Lower lobe of right lung (tissue), 2 donors: ENCODE data around the gene CYYR1. TPM values are rescaled to one million over a fixed set of nuclear protein-coding genes. Genes with fewer than 3 reads are reported as not detected.

Experiments
- ATAC-seq, 2 donors: fragments of 200-7000 bp; cut with Tn5 transposase; one replicate each; pipeline ENCODE4 v1.9.1; 2020 to 2022; ENCODE audit warnings: mild to moderate bottlenecking in 2 of 2, moderate library complexity in 2 of 2
- DNase-seq: peaks from one replicate; pipeline ENCODE4 v3.0.0-alpha.2; 2020
- H3K27ac ChIP-seq: fragments of 200-600 bp; one replicate; pipeline ENCODE4 v1.8.0; 2022
- H3K27me3 ChIP-seq: fragments of 200-600 bp; one replicate; pipeline ENCODE4 v1.8.0; 2022; ENCODE audit warnings: low read depth
- H3K36me3 ChIP-seq: fragments of 200-600 bp; one replicate; pipeline ENCODE4 v1.8.0; 2022; ENCODE audit warnings: mild to moderate bottlenecking
- H3K4me1 ChIP-seq: fragments of 200-600 bp; one replicate; pipeline ENCODE4 v1.8.0; 2022
- H3K4me3 ChIP-seq: fragments of 200-600 bp; one replicate; pipeline ENCODE4 v1.8.0; 2022; ENCODE audit warnings: mild to moderate bottlenecking
- H3K9me3 ChIP-seq: fragments of 200-600 bp; one replicate; pipeline ENCODE4 v1.8.0; 2022
- CTCF ChIP-seq: fragments of 200-600 bp; IDR thresholded peaks from one replicate; pipeline ENCODE4 v1.8.0; 2022; ENCODE audit warnings: antibody characterized with exemption, mild to moderate bottlenecking
- intact Hi-C: fragments of 100-400 bp; cut with DNase I; formaldehyde crosslinking; loops from one replicate; pipeline ENCODE4 v1.11.0; 2022
- long read RNA-seq: library from polyadenylated mRNA; unstranded; transcript quantifications from one replicate; pipeline ENCODE4 v2.0.0, GENCODE V29; 2021
- total RNA-seq: library from RNA; stranded (reverse); fragmentation: NEBNext Ultra II Directional; extraction: Animal tissue kit (Norgen Biotek cat#: 25700); gene quantifications from one replicate; pipeline ENCODE4 v1.2.1, GENCODE V29; 2021
- donor health status: DM: no; HTN: yes; CAD: no; lungs with severe emphysema.

Gene CYYR1
- 28.1 TPM for total RNA-seq
- long read RNA-seq, transcript CYYR1-201 (4 exons, 3,101 nt) = major isoform, 51 of 103 reads
- long read RNA-seq, partial matches to known transcripts = 4 of 103 reads
- long read RNA-seq, other reads (novel, unspliced or antisense) = 48 of 103 reads

- peaks cover 3% of the 10 kb centered on the region for H3K4me1 ChIP-seq
- H3K27ac ChIP-seq = peak within 1 kb of the TSS; percentile 79
- no peaks in the 10 kb centered on the region for H3K9me3 ChIP-seq
- H3K27me3 ChIP-seq = no peaks in the 10 kb centered on the region
- intact Hi-C loops = no loop called here
- peak within 1 kb of the TSS; percentile 58 for H3K4me3 ChIP-seq
- ATAC-seq (peak; percentile 52 to 64), DNase-seq (peak; percentile 48)
- H3K36me3 ChIP-seq = no peaks in the 10 kb centered on the region
- no peak for TF ChIP-seq CTCF
Observed at GRCh38 chr21:26572702-26573381, at the start of gene CYYR1. Gene CYYR1 (minus strand): TSS chr21:26573286. CDS start chr21:26572940, 346 bp downstream.

GRCh38 chr21:26617176-26617575 lies 44.1 kb upstream of the CYYR1 start:
- TF ChIP-seq CTCF = no peak
- Histone ChIP-seq H3K4me1 (no peaks in the 10 kb centered on the region), H3K9me3 (no peaks in the 10 kb centered on the region), H3K27me3 (no peaks in the 10 kb centered on the region), H3K4me3 (no peak overlapping the region), H3K27ac (no peak overlapping the region), H3K36me3 (no peaks in the 10 kb centered on the region)
- ATAC-seq (no peak), DNase-seq (no peak)
- intact Hi-C loops = no loop called here

- H3K27ac ChIP-seq = no peak overlapping the region
- no peak overlapping the region for H3K4me3 ChIP-seq
- H3K9me3 ChIP-seq = no peaks in the 10 kb centered on the region
- no peaks in the 10 kb centered on the region for H3K4me1 ChIP-seq
- ATAC-seq (no peak), DNase-seq (no peak)
- no peaks in the 10 kb centered on the region for H3K27me3 ChIP-seq
- intact Hi-C loops = no loop called here
- no peak for TF ChIP-seq CTCF
- no peaks in the 10 kb centered on the region for H3K36me3 ChIP-seq
Observed at GRCh38 chr21:26614251-26614650, 41.2 kb upstream of the CYYR1 start.

- Histone ChIP-seq H3K36me3 (no peaks in the 10 kb centered on the region), H3K27ac (no peak overlapping the region), H3K4me1 (no peaks in the 10 kb centered on the region), H3K4me3 (no peak overlapping the region), H3K9me3 (no peaks in the 10 kb centered on the region), H3K27me3 (no peaks in the 10 kb centered on the region)
- intact Hi-C loops = no loop called here
- DNase-seq (no peak), ATAC-seq (no peak)
- no peak for TF ChIP-seq CTCF
Observed at GRCh38 chr21:26599261-26599660, 26.2 kb upstream of the CYYR1 start.

GRCh38 chr21:26597981-26598380 lies 24.9 kb upstream of the CYYR1 start:
- intact Hi-C loops = no loop called here
- Histone ChIP-seq H3K4me3 (no peak overlapping the region), H3K9me3 (no peaks in the 10 kb centered on the region), H3K36me3 (no peaks in the 10 kb centered on the region), H3K4me1 (no peaks in the 10 kb centered on the region), H3K27me3 (no peaks in the 10 kb centered on the region), H3K27ac (no peak overlapping the region)
- TF ChIP-seq CTCF = no peak
- DNase-seq (no peak), ATAC-seq (no peak)
